PFSK-1 (cell line): Measurements from ENCODE around the gene CASKIN2.

Experiments used
- FOXP2 ChIP-seq: optimal IDR thresholded peaks from 2 replicates; pipeline ENCODE3; 2011; ENCODE audit warnings: borderline replicate concordance, control low read depth, inconsistent platforms; ENCODE audit not compliant: insufficient read depth; ENCODE audit errors: extremely low read length, extremely low read depth
- POLR2AphosphoS5 ChIP-seq: IDR thresholded peaks from 2 replicates; pipeline ENCODE4 v1.6.1; 2012; ENCODE audit warnings: low read depth, mild to moderate bottlenecking, control low read depth, low read length, moderate library complexity
- SIN3A ChIP-seq: IDR thresholded peaks from 2 replicates; pipeline ENCODE4 v1.6.1; 2012; ENCODE audit warnings: mild to moderate bottlenecking, low read length, moderate library complexity, borderline replicate concordance; ENCODE audit not compliant: insufficient read depth
- TAF1 ChIP-seq: IDR thresholded peaks from 2 replicates; pipeline ENCODE4 v1.6.1; 2012; ENCODE audit warnings: low read length, control low read depth, borderline replicate concordance; ENCODE audit not compliant: insufficient read depth
- TF ChIP-seq, protein P1 (sequence below), 2 experiments: IDR thresholded peaks; 2 replicates each; pipeline versions ENCODE4 v1.6.1 to v1.8.0; 2011 to 2012; ENCODE audit warnings: low read depth in 2 of 2, low read length in 2 of 2, control low read depth in 1 of 2, inconsistent platforms in 1 of 2, mild to moderate bottlenecking in 1 of 2, moderate library complexity in 1 of 2; ENCODE audit not compliant: insufficient read depth in 1 of 2

The CASKIN2 gene

DNA sequence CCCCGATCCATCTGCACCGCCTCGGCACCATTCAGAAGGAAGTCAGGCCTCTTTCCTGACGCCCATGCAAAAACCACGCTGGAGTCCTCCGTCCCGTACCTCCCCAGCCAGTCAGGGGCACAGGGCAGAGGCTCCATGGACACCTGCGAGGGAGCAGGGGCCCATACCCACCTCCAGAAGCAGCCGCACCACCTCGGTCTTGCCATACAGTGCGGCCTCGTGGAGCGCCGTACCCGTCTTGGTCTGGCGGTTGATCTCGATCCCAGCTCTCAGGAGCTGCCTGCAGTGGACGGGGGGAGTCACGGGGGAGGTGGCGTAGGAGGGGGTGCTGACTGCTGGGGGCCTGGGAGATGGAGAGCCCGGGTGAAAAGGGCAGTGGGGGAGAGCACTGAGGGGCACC lies 9.2 kb downstream of the CASKIN2 start:
- TF ChIP-seq, protein P1, sequence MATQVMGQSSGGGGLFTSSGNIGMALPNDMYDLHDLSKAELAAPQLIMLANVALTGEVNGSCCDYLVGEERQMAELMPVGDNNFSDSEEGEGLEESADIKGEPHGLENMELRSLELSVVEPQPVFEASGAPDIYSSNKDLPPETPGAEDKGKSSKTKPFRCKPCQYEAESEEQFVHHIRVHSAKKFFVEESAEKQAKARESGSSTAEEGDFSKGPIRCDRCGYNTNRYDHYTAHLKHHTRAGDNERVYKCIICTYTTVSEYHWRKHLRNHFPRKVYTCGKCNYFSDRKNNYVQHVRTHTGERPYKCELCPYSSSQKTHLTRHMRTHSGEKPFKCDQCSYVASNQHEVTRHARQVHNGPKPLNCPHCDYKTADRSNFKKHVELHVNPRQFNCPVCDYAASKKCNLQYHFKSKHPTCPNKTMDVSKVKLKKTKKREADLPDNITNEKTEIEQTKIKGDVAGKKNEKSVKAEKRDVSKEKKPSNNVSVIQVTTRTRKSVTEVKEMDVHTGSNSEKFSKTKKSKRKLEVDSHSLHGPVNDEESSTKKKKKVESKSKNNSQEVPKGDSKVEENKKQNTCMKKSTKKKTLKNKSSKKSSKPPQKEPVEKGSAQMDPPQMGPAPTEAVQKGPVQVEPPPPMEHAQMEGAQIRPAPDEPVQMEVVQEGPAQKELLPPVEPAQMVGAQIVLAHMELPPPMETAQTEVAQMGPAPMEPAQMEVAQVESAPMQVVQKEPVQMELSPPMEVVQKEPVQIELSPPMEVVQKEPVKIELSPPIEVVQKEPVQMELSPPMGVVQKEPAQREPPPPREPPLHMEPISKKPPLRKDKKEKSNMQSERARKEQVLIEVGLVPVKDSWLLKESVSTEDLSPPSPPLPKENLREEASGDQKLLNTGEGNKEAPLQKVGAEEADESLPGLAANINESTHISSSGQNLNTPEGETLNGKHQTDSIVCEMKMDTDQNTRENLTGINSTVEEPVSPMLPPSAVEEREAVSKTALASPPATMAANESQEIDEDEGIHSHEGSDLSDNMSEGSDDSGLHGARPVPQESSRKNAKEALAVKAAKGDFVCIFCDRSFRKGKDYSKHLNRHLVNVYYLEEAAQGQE (IDR thresholded peaks at IDR 0.05; ENCODE audit: insufficient read depth in 1 of 2, low read depth in 2 of 2, low read length in 2 of 2), result no peak
- TF ChIP-seq POLR2AphosphoS5 (no peak), SIN3A (no peak), TAF1 (no peak), FOXP2 (no peak)

DNA sequence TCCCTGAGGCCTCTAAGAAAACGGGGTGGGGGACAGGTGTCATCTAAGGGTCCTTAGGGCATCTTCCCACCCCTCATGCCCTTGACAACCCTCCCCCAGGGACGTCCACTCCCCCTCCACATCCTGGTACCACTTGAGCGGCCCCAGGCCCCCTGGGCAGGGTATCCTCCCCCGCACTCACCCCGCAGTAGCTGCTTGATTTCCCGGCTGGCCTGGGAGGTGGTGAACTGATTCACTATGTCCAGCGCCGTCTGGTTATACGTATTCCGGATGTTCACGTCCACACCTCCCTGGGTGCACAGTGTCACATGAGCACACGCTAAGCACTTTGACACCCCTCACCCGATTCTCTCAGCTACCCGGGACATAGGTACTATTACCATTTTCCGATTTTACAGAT lies 9.7 kb downstream of the CASKIN2 start:
- no peak for TF ChIP-seq FOXP2
- TF ChIP-seq, protein P1 (IDR thresholded peaks at IDR 0.05; ENCODE audit: insufficient read depth in 1 of 2, low read depth in 2 of 2, low read length in 2 of 2), result no peak
- TF ChIP-seq POLR2AphosphoS5, result no peak
- TF ChIP-seq TAF1, result no peak
- no peak for TF ChIP-seq SIN3A

DNA sequence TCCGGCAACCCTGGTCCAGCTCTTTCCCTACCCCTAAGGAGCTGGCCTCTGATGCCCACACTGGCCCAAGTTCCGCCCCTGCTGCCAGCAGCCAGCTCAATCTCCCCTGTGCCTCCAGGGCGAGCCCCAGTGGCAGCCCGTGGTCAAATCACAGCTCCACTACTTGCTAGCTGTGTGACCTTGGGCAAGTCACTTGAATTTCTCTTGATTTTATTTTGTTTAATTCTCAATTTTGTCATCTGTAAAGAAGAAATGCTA lies 10.3 kb downstream of the CASKIN2 start:
- no peak for TF ChIP-seq TAF1
- TF ChIP-seq POLR2AphosphoS5, result no peak
- TF ChIP-seq, protein P1 (IDR thresholded peaks at IDR 0.05; ENCODE audit: insufficient read depth in 1 of 2, low read depth in 2 of 2, low read length in 2 of 2), result no peak
- TF ChIP-seq FOXP2, result no peak
- no peak for TF ChIP-seq SIN3A

DNA sequence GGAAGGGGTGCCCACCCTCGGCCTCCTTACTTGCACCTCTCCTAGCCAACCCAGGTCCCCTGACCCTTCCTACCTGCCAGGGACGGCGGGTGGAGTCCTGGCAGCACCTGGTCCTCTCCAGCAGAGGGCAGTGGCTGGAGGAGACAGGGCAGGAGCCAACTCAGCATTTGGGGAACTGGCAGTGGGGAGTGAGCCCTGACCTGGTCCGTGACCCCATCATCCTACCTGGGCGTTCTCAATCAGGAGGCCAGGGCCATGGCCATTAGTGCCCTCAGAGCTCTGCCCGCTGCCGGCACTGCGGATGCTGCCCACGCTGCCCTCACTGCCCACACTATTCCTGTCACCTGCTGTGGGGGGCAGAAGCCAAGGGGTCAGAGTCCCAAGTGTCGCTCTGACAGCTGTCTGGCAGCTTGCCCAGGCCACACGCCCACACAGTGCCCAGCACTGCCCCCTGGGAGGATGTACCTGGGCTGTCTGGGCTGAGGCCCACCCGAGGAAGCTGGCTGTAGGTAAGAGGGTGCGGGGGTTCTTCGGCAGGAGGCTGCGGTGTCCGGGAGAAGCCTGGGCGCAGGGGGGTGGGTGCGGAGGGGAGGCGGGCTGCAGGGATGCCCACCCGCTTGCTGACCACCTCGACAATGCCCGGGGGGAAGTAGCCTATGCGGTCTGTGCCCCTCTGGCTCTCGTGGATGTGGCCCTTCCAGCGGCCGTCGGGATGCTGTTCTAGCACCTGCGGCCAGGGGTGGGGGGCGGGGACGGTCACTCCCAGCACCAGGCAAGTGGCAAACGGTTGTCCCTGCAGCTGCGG lies 10.8 kb downstream of the CASKIN2 start:
- TF ChIP-seq TAF1 (no peak), SIN3A (no peak), POLR2AphosphoS5 (no peak), FOXP2 (peak; percentile 20)

DNA sequence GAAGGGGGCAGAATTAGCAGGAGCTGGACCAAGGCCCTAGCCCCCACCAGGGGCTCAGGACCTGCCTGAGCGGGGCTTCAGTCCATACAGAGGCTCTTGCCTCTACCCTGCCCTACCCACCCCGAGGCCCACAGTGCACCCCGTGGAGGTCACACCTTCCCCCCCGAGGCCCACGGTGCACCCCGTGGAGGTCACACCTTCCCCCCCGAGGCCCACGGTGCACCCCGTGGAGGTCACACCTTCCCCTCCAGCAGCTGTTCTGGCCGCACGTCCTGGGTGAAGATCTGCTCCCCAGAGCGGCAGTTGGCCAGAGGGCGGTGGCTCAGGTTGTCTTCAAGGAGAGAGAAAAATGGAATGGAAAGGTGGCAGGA lies 11.4 kb downstream of the CASKIN2 start:
- no peak for TF ChIP-seq POLR2AphosphoS5
- TF ChIP-seq FOXP2, result no peak
- TF ChIP-seq, protein P1 (IDR thresholded peaks at IDR 0.05; ENCODE audit: insufficient read depth in 1 of 2, low read depth in 2 of 2, low read length in 2 of 2), result no peak
- no peak for TF ChIP-seq TAF1
- no peak for TF ChIP-seq SIN3A
